Stimulated activated CD8-positive, alpha-beta memory T cell treated with anti-CD3 and anti-CD28 coated beads, Interleukin-7, amount 100 ng/mL, for 24 hours (primary cell): ENCODE data around the gene RARA.

ENCODE experiments used
- DNase-seq: peaks from one replicate; pipeline ENCODE4 v3.0.0-alpha.2; 2020; ENCODE audit warnings: low read depth

The RARA gene

GRCh38 chr17:40329839-40330794 is 21.1 kb downstream of the RARA start:
- DNase-seq = no peak

DNA sequence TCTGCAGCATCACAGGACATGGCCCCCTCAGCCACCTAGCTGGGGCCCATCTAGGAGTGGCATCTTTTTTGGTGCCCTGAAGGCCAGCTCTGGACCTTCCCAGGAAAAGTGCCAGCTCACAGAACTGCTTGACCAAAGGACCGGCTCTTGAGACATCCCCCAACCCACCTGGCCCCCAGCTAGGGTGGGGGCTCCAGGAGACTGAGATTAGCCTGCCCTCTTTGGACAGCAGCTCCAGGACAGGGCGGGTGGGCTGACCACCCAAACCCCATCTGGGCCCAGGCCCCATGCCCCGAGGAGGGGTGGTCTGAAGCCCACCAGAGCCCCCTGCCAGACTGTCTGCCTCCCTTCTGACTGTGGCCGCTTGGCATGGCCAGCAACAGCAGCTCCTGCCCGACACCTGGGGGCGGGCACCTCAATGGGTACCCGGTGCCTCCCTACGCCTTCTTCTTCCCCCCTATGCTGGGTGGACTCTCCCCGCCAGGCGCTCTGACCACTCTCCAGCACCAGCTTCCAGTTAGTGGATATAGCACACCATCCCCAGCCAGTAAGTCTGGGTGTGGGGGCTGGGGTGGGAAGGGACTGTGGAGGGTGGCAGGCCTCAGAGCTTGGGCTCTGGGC is 22.0 kb downstream of the RARA start:
- no peak for DNase-seq

GRCh38 chr17:40331743-40332641 is 23.0 kb downstream of the RARA start:
- no peak for DNase-seq

- no peak for DNase-seq
Observed at GRCh38 chr17:40333781-40334448, 24.9 kb downstream of the RARA start.

GRCh38 chr17:40335620-40336019 is 26.6 kb downstream of the RARA start:
- no peak for DNase-seq

- DNase-seq = no peak
Observed at GRCh38 chr17:40337351-40337750, 28.4 kb downstream of the RARA start.

DNA sequence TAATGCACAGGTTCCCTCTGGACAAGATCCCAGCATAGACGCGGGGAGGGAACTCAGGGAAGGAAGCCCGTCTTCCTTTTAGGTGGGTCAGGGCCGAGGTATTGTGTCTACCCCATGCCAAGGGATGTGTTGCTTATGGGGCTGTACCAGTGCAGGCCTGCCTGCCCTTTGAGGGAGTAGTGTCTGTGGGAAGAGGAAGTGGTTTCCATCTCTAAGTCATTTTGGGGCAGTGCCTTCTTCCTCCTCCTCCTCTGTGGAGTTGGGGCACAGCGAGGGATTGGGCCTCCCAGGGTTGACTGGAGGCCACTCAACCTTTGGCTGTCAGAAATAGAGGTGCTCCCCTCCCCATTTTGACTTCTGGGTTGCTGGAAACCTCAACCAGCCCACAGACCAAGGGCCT is 29.1 kb downstream of the RARA start:
- no peak for DNase-seq

DNA sequence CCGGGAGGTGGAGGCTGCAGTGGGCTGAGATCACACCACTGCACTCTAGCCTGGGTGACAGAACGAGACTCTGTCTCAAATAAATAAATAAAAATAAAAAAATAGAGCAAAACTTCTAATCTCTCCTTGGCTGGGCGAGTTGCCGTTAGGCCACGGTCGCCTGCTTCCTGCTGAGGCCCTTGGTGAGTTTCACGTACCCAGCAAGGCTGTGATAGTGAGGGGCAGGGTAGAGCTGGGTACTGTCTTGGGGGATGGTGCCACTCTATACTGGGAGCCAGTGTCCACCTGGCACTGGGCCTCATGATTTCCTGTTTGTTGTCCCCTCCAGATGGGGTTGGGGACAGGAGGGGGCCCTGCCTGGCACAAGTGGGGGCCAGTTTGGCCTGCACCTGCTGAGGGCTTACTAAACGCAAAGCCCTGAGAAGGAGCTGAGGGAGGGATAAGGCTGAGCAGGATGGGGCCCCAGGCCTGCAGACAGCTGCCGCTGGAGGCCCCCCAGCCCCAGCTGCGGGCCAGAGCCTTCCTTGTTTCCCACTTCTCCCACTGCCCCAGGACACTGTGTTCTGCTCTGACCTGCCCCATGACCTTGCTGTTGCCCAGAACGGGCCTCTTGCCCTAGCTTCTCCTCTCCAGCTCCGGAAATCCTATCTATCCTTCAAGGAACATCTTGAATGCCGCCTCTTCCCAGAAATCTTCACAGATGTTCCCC is 30.1 kb downstream of the RARA start:
- no peak for DNase-seq

DNA sequence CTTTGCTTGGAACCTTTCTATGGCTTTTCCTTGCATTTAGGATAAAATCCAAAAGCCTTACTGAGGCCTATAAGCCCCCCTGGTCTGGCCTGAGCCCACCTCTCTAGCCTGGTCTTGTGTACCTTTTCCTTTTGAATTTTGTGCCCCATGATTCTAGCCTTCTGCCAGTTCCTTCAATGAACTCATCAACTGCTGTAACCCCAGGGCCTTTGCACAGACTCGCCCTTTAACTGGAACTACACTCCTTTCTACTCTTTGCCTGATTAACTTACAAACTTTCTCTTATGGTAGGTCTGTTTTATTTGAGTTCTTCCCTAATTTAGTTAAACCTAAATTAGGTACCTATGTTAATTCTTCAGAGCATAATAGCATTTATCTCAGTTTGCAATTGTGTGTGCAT is 31.3 kb downstream of the RARA start:
- DNase-seq = no peak

DNA sequence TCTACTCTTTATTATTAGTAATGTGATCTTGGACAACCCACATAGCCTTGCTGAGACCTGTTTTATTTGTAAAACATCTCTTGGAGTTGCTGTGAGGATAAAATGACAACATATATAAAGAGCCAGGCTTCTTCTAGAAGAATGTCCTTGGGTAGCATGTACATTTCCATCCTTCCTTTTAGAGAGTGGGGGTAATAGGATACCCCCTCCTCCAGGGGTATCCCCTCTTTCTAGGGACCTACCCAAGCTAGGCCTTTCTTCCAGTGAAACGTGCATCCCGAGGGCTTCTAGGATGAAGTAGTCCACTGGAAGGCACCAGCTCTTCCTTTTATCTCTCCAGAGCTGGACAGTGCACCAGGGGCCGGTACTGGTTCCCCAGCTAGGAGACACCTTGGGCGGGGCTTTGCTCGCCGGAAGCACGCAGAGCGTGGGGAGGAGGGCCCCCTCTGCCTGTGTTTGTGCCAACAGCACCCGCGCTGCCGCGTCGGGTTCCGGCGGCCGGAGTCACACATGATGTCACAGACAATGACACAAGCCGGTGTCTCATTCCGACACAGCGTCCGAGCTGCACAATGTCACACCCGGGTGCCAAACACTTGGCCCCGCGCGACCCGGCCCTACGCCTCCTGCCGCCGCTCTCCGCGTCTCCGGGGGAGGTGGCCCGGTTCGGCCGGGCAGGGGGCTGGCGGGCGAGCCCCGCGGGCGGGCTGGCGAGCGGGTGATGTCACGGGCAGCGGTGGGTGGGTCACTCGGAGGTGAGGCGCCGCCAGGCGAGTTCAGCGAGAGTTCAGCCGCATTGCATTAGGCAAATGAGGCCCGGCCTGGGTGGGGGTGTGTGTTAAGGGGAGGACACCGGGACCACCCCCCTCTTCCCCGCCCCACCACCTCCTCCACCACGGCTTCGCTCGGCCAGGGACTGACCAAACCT is 32.2 kb downstream of the RARA start:
- DNase-seq = peak; percentile 68

DNA sequence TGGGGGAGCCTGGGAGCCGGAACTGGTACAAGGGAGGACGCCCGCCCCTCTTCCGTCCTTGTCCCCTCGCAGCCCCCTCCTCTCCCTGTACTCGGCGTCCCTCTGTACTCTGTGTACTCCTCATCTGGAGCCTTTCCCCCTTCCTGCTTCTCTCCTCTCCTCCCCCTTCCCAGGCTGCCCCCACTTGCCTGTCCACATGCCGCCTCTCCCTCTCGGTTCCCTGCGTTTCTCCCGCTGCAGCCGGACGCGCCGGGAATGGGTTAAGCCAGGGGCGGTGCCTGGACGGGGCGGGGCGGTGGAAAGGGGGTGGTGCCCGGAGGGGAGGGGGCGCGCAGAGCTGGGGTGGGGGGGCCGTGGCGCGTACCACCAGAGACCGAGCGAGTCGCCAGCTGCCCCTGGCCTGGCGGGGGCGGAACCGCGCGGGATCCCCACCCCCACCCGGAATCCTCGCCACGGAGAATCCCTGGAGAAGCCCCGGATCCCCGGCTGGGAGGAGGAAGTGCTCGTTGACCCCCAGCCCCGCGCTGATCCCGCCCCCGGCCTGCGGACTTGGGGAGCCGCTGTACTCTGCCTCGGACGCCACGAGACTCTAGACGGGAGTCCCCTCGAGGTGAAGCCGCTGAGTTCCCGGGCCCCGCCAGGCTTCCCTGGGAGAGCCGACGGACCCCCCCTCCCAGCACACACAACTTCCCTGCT is 33.0 kb downstream of the RARA start:
- DNase-seq = no peak

DNA sequence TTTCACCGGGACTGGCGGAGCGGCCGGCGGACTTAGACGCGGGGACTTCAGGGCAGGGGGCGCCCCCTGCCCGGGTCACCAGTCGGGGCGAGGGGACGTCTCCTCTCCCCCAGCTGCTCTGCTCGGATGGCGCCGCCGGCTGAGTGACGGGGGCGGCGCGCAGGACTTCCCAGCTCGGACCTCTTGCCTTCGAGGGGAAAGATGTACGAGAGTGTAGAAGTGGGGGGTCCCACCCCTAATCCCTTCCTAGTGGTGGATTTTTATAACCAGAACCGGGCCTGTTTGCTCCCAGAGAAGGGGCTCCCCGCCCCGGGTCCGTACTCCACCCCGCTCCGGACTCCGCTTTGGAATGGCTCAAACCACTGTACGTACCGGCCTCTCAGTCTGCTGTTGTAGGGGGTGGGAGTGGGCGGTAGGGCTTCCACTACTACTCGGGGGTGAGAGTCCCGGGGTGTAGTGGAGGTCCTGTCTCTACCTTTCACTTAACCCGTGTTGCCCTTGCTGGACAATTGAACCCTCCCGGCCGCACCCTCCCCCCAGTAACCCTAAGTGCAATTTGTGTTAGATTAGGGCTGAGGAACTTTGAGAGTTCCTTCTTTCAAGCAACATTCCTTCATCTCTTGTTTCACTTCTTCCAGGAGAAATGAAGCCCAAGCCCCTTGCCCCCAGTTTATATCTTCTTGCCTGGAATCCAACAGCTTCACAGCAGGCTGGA is 33.7 kb downstream of the RARA start:
- no peak for DNase-seq

GRCh38 chr17:40343219-40344119 is 34.5 kb downstream of the RARA start:
- DNase-seq = no peak

DNA sequence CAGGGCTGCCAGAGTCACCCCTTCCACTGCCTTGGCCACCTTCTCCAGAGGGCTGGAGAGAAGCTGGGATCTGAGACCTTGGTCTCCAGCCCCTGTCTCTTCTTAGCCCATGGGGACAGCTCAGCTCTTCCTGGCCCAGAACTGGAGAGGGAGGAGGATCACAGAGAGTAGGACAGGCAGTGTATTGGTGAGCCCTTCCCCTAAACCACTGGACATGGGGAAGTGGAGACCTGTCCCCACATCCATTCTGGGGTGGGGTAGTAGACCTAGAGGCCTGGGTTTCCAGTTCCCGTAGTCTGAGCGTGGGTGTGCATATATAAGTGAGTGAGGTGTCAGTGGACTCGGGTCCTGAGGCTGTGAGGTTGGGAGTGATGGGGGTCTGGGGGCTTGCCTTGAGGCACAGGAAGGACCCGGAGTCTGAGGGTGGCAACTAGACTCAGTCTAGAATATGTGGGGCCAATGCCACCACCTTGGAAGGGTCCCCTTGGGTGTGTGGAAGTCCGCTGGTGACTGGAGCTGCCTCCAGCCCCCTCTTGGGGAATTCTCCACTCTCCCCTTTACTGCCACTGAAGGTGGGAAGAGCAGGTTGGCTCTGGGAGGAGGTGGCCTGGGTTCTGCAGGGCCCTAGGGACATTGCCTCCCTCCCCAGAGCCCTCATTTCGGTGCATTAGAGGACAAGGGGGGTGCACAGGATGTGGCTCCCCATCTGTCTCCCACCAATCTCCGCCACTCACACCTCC is 35.6 kb downstream of the RARA start:
- no peak for DNase-seq

DNA sequence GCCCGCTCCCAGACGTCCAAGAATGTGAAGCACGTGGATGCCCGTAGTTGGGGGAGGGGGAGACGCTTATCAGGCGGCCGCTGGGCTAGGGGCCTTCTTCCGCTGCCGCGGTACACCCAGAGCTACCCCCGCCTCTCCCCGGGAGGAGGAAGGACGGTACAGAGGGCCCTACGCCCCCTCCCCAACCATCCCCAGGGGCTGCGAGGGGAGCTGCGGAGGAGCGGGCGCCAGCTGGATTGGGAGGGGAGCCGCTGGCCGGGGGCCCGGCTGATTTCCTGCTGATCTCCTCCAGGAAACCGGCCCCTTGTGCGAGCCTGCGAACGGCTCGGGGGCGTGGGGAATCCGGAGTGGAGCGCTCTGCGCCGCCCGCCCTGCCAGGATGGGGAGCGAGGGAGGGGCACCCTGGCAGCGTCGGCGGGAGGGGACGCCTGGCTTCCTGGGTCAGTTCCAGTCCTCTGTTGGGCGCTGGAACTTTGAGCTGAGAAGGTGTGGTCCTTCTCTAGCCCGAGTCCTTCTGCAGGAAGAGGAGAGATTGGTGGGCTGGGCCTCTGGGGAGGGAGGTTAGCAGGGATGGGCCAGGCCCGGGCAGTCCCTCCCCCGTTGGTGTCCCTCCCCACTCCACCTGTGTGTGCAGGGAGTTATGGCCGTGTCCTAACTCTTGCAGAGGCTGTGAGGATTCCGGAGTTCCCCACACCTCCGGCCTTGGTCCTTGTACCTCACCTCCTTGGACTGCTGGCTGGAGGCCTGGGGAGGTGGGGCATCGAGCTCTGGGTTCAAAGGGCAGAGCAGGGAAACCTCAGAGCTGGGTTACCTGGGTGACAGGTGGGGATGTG is 36.4 kb downstream of the RARA start:
- no peak for DNase-seq
